ENCODE data around the gene ARHGAP27.
"Not testable (repeated sequence)": the region's sequence is repeated elsewhere in the genome, so short reads cannot be mapped to it uniquely, and the experiment has no call there.

DNA sequence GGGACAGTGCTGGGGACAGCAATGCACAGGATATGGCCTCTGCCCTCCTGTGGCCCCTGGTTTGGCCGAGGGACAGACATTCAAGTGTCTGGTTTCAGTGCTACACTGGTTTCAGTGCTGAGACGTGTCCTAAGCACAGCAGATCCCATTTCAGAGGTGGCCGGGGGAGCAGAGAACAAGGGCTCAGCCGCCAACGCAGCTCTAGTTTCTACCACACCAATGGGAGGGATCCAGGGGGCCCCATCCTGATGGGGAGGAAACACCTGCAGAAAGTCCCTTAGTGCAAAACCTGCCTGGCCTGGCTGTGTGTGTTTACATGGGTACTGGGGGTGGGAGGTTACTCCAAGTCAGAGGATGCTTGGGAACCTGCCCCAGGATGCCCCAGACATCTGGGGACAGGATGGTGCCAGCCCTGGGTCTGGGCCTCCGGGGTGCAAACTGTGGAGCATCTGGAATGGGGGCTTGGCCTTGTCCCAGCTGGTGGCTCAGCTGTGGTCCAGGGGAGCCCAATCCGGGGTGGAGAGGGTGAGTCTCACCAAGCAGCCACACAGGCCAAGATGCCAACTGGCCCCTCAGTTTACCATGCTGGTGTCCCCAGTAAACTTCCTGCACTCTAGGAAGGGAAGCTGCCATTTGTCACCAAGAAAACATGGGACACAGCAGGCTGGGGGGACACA is 8.3 kb upstream of the ARHGAP27 start:
- TF ChIP-seq, protein P1, sequence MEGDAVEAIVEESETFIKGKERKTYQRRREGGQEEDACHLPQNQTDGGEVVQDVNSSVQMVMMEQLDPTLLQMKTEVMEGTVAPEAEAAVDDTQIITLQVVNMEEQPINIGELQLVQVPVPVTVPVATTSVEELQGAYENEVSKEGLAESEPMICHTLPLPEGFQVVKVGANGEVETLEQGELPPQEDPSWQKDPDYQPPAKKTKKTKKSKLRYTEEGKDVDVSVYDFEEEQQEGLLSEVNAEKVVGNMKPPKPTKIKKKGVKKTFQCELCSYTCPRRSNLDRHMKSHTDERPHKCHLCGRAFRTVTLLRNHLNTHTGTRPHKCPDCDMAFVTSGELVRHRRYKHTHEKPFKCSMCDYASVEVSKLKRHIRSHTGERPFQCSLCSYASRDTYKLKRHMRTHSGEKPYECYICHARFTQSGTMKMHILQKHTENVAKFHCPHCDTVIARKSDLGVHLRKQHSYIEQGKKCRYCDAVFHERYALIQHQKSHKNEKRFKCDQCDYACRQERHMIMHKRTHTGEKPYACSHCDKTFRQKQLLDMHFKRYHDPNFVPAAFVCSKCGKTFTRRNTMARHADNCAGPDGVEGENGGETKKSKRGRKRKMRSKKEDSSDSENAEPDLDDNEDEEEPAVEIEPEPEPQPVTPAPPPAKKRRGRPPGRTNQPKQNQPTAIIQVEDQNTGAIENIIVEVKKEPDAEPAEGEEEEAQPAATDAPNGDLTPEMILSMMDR (IDR thresholded peaks at IDR 0.05) = not testable (repeated sequence)
- not testable (repeated sequence) for TF ChIP-seq POLR2A (IDR thresholded peaks at IDR 0.05)
